Measurements from ENCODE around the gene PTPRN2. TPM values are rescaled to one million over a fixed set of nuclear protein-coding genes. Genes with fewer than 3 reads are reported as not detected.
"Not testable (repeated sequence)": the region's sequence is repeated elsewhere in the genome, so short reads cannot be mapped to it uniquely, and the experiment has no call there.

Gene PTPRN2
- total RNA-seq, 2 experiments from 2014 or later, result 0.70 TPM; not detected in 1

GRCh38 chr7:157896774-157897555, 690.7 kb downstream of the PTPRN2 start:
- no peak overlapping the region for H3K4me3 ChIP-seq (ENCODE audit: low read depth, low read length, poor library complexity, severe bottlenecking)
- H3K4me1 ChIP-seq (ENCODE audit: insufficient read depth, low read length, poor library complexity, severe bottlenecking), result no peaks in the 10 kb centered on the region
- ChIA-PET POLR2A (no interaction called here), CTCF (ENCODE audit: unreplicated experiment) (no interaction called here)
- H3K36me3 ChIP-seq (ENCODE audit: insufficient read depth, low read length), result no peaks in the 10 kb centered on the region
- no peak overlapping the region for H3K4me2 ChIP-seq (ENCODE audit: low read length)
- no peak overlapping the region for H3K27ac ChIP-seq (ENCODE audit: low read depth, low read length, poor library complexity, severe bottlenecking)
- intact Hi-C loops (cut with micrococcal nuclease; ENCODE audit: unreplicated experiment), result no loop called here
- no peak for DNase-seq (ENCODE audit: low spot score)
- no peak overlapping the region for H2AFZ ChIP-seq (ENCODE audit: low read length)
- H3K9me2 ChIP-seq (ENCODE audit: insufficient read depth, low read length), result no peaks in the 10 kb centered on the region
- H3K9me3 ChIP-seq (ENCODE audit: low read length), result no peaks in the 10 kb centered on the region
- TF ChIP-seq EZH2phosphoT487 (IDR thresholded peaks at IDR 0.05; ENCODE audit: borderline replicate concordance, low read depth, low read length) (no peak), CTCF (conservative IDR thresholded peaks at IDR 0.05; ENCODE audit: low read length) (no peak)
- BruUV-seq (replicated peaks), result no TSS peak
- H3K79me2 ChIP-seq (ENCODE audit: insufficient read depth, low read depth, low read length), result no peaks in the 10 kb centered on the region
- H4K20me1 ChIP-seq (ENCODE audit: insufficient read depth, low read length), result no peaks in the 10 kb centered on the region

GRCh38 chr7:157896376-157896675, 691.3 kb downstream of the PTPRN2 start:
- H4K20me1 ChIP-seq (ENCODE audit: insufficient read depth, low read length); BruUV-seq (replicated peaks); H3K9me3 ChIP-seq (ENCODE audit: low read length); H3K36me3 ChIP-seq (ENCODE audit: insufficient read depth, low read length); CTCF ChIA-PET (ENCODE audit: unreplicated experiment); H3K79me2 ChIP-seq (ENCODE audit: insufficient read depth, low read depth, low read length); intact Hi-C loops (cut with micrococcal nuclease; ENCODE audit: unreplicated experiment); DNase-seq (ENCODE audit: low spot score); POLR2A ChIA-PET; H3K4me1 ChIP-seq (ENCODE audit: insufficient read depth, low read length, poor library complexity, severe bottlenecking); H3K4me3 ChIP-seq (ENCODE audit: low read depth, low read length, poor library complexity, severe bottlenecking); H3K4me2 ChIP-seq (ENCODE audit: low read length); H3K9me2 ChIP-seq (ENCODE audit: insufficient read depth, low read length); H2AFZ ChIP-seq (ENCODE audit: low read length); H3K27ac ChIP-seq (ENCODE audit: low read depth, low read length, poor library complexity, severe bottlenecking): not testable (repeated sequence)

GRCh38 chr7:157895520-157896375, 691.9 kb downstream of the PTPRN2 start:
- intact Hi-C loops (cut with micrococcal nuclease; ENCODE audit: unreplicated experiment), result no loop called here

DNA sequence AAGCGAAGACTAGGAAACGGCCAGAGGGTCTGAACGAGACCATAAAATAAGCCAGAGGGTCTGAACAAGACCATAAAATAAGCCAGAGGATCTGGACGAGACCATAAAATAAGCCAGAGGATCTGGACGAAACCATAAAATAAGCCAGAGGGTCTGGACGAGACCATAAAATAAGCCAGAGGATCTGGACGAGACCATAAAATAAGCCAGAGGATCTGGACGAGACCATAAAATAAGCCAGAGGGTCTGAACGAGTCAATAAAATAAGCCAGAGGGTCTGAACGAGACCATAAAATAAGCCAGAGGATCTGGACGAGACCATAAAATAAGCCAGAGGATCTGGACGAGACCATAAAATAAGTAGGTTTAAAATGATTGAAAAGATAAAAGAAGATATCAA, 692.5 kb downstream of the PTPRN2 start:
- CTCF ChIA-PET (ENCODE audit: unreplicated experiment); H4K20me1 ChIP-seq (ENCODE audit: insufficient read depth, low read length); H3K79me2 ChIP-seq (ENCODE audit: insufficient read depth, low read depth, low read length); H3K9me2 ChIP-seq (ENCODE audit: insufficient read depth, low read length); H3K4me1 ChIP-seq (ENCODE audit: insufficient read depth, low read length, poor library complexity, severe bottlenecking); H3K36me3 ChIP-seq (ENCODE audit: insufficient read depth, low read length); BruUV-seq (replicated peaks); H2AFZ ChIP-seq (ENCODE audit: low read length); H3K9me3 ChIP-seq (ENCODE audit: low read length); intact Hi-C loops (cut with micrococcal nuclease; ENCODE audit: unreplicated experiment); H3K4me2 ChIP-seq (ENCODE audit: low read length); H3K4me3 ChIP-seq (ENCODE audit: low read depth, low read length, poor library complexity, severe bottlenecking); DNase-seq (ENCODE audit: low spot score); POLR2A ChIA-PET; H3K27ac ChIP-seq (ENCODE audit: low read depth, low read length, poor library complexity, severe bottlenecking): not testable (repeated sequence)

More at GRCh38 chr7:157895520-157896375, 691.9 kb downstream of the PTPRN2 start:
- Histone ChIP-seq H3K4me1 (ENCODE audit: insufficient read depth, low read length, poor library complexity, severe bottlenecking) (no peaks in the 10 kb centered on the region), H3K9me3 (ENCODE audit: low read length) (no peaks in the 10 kb centered on the region), H3K9me2 (ENCODE audit: insufficient read depth, low read length) (no peaks in the 10 kb centered on the region), H3K27ac (ENCODE audit: low read depth, low read length, poor library complexity, severe bottlenecking) (no peak overlapping the region), H3K4me3 (ENCODE audit: low read depth, low read length, poor library complexity, severe bottlenecking) (no peak overlapping the region), H2AFZ (ENCODE audit: low read length) (no peak overlapping the region), H4K20me1 (ENCODE audit: insufficient read depth, low read length) (no peaks in the 10 kb centered on the region), H3K4me2 (ENCODE audit: low read length) (no peak overlapping the region), H3K36me3 (ENCODE audit: insufficient read depth, low read length) (no peaks in the 10 kb centered on the region), H3K79me2 (ENCODE audit: insufficient read depth, low read depth, low read length) (no peaks in the 10 kb centered on the region)
- ChIA-PET POLR2A (no interaction called here), CTCF (ENCODE audit: unreplicated experiment) (no interaction called here)
- DNase-seq (ENCODE audit: low spot score), result no peak
- BruUV-seq (replicated peaks), result no TSS peak
- no peak for TF ChIP-seq EZH2phosphoT487 (IDR thresholded peaks at IDR 0.05; ENCODE audit: borderline replicate concordance, low read depth, low read length)
- TF ChIP-seq CTCF (conservative IDR thresholded peaks at IDR 0.05; ENCODE audit: low read length), result no peak

Measured in OCI-LY7 (cell line).